HG03469 (cell line): ENCODE data around the gene PLA2G4A.
A peak's percentile ranks its signal among the peaks of the same experiment; 100 is the strongest.
"Not testable (repeated sequence)": the region's sequence is repeated elsewhere in the genome, so short reads cannot be mapped to it uniquely, and the experiment has no call there.

ENCODE experiments used
- ATAC-seq: cut with Tn5 transposase; IDR thresholded peaks from one replicate; pipeline ENCODE4 v1.9.1; 2021; ENCODE audit warnings: mild to moderate bottlenecking, moderate library complexity, moderate number of reproducible peaks; ENCODE audit not compliant: unreplicated experiment

The PLA2G4A gene

DNA sequence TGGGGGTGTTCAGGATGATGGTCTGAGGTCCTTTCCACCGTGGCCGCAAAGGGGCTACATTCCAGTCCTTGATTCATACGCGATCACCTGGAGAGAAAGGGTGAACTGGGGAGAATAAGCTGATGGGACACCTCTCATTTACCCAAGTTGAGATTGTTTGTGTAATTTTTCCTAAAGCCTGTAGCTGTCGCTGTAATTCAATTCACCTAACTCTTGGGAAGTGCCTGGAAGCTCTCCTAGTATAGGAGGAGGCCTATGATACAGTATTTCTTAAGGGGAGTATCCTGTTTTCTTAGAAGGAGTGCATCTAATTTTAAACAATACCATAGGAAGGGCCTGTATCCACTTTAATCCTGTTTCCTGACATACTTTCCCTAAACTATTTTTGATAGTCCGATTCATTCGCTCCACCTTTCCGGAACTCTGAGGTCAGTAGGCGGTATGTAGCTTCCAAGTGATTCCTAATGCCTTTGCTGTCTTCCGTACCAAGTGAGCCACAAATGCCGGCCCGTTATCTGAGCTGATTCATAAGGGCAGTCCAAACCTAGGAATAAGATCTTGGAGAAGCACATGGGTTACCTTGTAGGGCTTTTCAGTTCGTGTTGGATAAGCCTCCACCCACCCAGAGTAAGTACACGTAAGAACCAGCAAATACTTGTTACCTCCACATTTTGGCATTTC lies 88.5 kb downstream of the PLA2G4A start:
- not testable (repeated sequence) for ATAC-seq

DNA sequence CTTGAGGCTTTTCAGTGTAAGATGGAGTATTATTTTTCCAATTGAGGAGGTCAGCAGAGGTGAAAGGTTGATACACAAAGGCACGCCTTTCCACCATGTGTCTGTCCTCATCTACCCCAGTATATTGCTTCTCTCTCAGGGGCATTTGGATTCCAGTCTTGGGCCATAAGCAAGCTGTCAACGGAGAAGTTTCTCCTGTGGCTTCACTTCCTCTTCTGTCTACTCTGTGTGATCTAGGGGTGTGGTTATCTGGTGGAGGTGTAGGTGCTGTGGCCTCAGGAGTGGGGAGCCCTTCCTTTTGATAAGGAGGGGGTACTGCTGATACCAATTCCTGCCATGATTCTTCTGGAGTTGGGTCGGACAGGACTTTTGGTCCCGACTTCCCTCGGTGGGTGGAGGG lies 92.6 kb downstream of the PLA2G4A start:
- ATAC-seq, result peak; percentile 80

GRCh38 chr1:186922814-186923213 lies 94.1 kb downstream of the PLA2G4A start:
- ATAC-seq, result not testable (repeated sequence)

DNA sequence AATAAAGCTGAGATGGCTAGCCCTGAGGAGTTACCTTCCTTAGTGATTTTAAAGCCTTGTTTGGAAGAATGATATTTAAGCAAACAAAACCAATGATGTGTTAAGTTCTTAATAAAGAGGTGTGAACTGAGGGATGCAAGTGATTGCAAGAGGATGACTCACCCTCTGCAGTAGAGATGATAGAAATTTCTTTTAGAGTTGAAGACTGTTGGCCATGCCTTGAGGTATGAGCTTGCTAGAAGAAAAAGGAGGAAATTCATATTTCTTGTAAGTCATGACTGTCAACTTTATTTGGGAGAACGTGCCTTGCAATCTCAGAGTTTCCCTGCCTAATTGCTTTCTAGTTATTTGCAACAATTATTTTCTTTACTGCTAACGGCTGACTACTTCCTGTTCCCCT lies 94.7 kb downstream of the PLA2G4A start:
- ATAC-seq, result no peak

- ATAC-seq, result no peak
These were observed 97.3 kb downstream of the PLA2G4A start for GRCh38 chr1:186925881-186926669.

- no peak for ATAC-seq
These were observed 99.1 kb downstream of the PLA2G4A start for GRCh38 chr1:186927884-186928283.

DNA sequence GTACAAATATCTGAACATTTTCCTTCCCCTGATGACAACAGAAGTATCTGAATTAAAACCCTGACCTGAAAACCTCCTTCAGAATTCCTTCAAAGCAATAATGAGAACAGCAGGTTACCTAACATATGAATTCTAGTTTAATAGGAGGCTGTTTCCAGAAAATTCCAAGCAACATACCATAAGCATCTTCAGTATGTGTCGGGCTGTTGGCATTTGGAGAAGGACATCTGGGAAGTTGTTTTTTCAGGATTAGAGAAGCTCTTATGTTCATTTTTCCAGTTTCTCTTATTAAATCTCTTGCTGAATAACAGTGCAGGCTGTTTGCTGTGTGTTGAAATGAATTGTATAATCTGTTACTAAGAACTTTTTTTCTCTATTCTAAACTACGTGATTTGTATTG lies 101.5 kb downstream of the PLA2G4A start:
- no peak for ATAC-seq

- no peak for ATAC-seq
These were observed 108.4 kb downstream of the PLA2G4A start for GRCh38 chr1:186937016-186937670.

DNA sequence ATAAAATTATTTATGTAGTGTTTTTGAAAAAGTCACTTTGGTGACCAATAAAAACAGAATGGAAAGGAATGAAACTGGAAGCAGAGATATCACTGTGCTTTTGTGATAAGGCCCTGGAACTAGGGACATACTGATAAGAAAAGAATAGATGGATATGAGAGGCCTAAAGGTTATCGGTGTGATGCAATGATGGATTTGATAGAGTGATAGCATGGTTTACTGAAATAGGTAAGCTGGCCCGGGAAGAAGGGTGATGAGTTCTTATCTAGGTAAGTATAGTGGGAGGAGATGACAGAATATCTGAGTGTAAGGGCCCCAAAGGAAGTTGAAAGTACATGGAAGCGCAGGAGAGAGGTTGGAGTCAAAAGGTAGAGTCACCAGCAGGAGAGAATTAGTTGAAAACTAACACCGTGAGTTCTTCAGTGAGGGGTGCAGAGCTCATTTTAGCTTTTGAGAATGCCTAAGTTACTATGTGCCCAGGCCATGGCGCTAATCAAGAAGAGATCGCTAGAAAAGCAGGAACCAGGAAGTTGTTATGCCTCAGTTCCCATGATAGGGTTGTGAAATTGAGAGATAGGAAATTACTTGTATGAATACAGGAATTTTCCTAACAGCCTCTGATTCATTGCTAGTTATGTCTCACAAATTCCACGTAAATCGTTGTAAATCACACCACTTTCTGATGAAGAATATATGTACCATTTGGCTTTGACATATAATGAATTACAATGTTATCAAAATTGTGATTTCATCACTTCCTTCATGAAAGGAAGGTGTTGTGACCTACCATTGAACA lies 115.3 kb downstream of the PLA2G4A start:
- ATAC-seq, result no peak

GRCh38 chr1:186945146-186945545 lies 116.4 kb downstream of the PLA2G4A start:
- no peak for ATAC-seq

- no peak for ATAC-seq
These were observed 119.8 kb downstream of the PLA2G4A start for GRCh38 chr1:186948535-186948934.

DNA sequence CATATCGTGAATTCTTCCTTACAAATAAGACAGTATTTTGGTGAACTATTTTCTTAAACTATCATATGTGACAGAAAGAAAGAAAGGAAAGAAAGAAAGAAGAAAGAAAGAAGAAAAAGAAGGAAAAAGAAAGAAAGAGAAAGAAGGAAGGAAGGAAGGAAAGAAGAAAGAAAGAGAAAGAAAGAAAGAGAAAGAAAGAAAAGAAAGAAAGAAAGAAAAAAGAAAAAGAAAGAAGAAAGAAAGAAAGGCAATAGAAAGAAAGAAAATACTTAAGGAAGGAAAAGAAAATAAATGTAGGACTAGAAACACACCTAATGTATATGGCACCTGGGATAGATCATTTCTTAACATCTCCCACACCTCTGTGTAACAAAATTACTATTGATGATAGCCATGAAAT lies 120.4 kb downstream of the PLA2G4A start:
- ATAC-seq, result no peak

- no peak for ATAC-seq
These were observed 121.8 kb downstream of the PLA2G4A start for GRCh38 chr1:186950547-186950946.

GRCh38 chr1:186953876-186954275 lies 125.1 kb downstream of the PLA2G4A start:
- no peak for ATAC-seq

- ATAC-seq, result no peak
These were observed 128.6 kb downstream of the PLA2G4A start for GRCh38 chr1:186957314-186957713.

GRCh38 chr1:186958520-186958919 lies 129.8 kb downstream of the PLA2G4A start:
- ATAC-seq, result no peak

DNA sequence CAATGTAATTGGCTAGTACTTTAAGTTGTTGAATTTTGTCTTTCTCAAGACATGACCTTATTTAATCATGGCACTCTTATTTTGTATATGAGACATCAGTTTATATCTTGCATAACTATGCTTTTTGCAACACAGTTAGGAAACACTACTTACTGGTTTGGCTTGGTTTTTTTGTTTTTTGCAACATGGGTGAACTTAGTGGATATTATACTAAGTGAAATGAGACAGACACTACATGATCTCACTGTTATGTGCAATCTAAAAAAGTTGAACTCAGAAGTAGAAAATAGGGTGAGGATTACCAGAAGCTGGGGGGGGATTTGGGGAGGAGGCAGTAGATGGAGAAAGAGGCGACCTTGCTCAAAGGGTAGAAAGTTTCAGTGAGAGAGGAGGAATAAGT lies 132.1 kb downstream of the PLA2G4A start:
- no peak for ATAC-seq

- no peak for ATAC-seq
These were observed 137.1 kb downstream of the PLA2G4A start for GRCh38 chr1:186965847-186966246.

DNA sequence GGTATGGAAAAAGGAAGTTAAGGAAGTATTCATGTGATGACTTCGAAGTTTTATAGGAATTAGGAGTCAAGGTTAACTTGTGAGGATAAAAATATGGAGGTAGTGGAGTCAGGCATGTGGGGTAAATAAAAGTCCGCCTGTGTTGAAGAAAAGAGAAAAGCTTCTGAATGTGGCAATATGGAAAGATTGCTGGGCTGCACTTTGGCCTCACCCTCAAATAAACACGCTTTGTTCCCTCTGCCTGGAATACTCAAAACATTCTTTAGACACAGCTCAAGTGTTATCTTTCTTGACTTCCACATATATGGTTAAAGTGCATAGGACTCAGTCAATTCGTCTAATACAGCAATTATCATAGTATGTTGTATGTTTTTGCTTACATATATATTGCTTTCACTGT lies 137.7 kb downstream of the PLA2G4A start:
- ATAC-seq, result no peak

DNA sequence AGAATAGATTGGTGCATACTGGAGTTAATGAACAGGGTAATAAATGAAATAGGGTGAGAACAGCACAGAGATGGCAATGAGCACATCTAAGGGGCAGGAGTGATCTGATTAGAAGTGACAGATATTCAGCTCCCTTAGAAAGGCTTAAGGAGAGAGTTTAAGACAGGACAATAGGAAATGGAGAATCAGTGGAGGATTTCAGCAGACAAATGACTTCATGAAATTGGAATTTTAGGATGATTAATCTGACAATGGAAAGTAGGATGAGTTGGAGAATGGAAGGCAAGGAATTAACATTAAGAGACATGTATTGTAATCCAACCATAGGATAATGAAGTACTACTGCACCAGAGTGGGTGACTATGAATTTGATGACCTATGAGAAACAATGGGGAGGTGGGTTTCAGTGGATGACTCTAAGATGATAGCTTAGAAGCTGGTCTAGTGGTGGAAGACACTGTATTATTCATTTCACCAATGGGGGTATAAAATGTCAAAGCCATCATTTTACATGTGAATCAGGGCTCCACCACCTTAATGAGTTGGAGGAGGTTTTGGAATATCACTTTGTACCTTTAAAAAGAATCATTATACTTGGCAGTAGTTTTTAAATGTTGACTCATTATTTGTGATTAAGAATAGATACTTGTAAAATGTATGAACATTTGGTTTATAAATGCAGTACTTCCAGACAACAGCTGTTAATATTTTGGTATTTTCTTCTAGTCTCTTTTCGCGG lies 139.1 kb downstream of the PLA2G4A start:
- ATAC-seq, result no peak
